Colon (tissue), 2 donors: ENCODE results near the gene ATP2A1.
"Not testable (repeated sequence)": the region's sequence is repeated elsewhere in the genome, so short reads cannot be mapped to it uniquely, and the experiment has no call there.

Experiments
- FAIRE-seq: peaks from 2 replicates; lab custom pipeline; 2012; peaks lifted over from hg19 to GRCh38; lab: Jason Lieb, UNC
- donor health status: control.
- donor health status: control.

ATP2A1 gene

DNA sequence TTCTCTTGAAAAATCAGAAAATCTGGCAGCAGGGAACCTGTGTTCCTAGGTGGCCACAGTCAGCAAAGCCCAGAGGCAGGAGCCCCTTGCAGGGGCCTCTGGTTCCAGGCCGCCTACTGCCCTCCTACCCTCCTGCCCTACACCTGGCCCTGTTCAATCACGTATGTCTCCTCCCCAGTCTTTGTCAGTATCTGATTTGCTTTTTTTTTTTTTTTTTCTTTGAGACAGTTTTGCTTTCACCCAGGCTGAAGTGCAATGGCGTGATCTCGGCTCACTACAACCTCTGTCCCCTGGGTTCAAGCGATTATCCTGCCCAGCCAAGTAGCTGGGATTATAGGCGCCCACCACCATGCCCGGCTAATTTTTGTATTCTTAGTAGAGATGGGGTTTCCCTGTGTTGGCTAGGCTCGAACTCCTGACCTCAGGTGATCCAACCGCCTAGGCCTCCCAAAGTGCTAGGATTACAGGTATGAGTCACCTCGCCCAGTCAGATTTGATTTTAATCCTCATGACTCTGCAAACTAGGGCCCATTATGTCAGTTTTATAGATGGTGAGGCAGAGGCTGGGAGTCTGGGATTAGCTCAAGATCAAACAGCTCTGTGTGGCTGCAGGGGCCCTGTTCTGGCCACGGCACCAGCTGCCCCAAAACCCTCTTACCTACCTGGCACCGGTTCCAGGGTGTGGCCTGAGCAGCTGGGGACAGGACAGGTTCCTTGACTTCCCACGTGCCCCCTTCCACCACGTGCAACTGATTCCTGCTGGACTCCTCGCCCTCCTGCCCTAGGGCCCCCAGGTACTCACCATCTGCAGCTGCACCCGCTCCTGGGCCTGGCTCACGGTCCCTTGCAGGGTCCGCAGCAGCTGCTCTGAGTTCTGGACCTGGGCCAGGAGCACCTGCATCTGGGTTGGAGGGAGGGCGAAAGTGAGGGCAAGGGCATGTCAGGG is 32.1 kb downstream of the ATP2A1 start:
- no peak for FAIRE-seq

DNA sequence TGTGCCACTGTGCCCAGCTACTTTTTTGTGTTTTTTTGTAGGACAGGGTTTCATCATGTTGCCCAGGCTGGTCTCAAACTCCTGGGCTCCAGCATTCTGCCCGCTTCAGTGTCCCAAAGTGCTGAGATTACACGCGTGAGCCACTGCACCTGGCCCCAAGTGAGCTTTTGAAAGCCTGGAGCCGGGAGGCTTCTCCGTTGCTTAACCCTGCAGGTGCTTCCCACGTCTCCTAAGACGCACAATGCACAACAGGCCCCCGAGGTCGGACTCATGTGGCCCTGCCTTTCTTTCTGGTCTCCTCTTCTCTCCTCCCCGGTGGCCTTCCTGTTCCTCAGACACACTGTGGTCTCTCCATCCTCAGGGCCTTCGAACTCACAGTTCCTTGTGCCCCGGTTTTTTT is 34.3 kb downstream of the ATP2A1 start:
- no peak for FAIRE-seq

DNA sequence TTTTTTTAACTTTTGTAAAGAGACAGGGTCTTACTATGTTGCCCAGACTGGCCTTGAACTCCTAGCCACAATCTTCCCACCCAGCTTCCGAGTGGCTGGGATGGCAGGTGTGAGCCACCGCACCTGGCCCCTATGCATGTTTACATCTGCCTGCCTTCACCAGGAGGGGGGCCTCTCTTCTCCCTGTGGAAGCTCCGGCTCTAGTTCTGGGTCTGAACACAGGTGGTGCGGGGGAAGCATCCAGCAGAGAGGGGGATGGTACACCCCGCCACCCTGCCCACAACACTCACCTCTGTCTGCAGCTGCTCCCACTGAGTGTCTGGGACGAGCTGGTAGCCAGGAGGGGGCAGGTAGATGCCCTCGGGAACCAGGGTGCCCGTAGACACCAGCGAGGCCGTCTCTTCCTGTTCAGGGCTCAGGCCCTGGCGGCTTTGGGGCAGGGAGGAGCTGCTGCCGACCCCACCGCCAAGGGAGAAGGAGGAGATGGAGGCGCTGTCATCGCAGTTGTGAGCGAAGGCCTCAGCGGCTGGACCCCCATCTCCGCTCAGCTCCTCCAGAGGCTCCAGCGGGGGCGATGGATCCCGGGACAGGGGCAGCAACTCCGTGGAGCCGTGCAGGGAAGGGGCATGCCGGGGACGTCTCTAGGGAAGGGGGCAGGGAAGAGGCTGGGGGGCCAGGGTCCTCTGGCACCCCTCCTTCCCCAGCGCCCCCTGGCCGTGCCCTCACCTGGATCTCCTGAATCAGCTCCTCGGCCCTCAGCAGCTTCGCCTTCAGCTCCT is 35.8 kb downstream of the ATP2A1 start:
- no peak for FAIRE-seq

DNA sequence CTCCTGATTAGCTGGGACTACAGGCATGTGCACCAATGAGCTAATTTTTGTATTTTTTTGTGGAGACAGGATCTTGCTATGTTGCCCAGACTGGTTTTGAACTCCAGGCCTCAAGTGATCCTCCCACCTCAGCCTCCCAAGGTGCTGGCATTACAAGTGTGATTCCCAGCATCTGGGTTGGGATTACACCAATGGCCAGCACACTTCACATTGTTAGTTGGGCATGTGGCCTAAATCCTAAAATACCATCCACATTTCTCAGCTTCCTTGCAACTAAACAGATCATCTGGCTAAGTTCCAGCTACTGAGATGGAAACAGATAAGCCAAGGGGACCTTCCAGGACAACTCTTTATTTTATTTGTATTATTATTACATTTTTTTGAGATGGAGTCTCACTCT is 36.9 kb downstream of the ATP2A1 start:
- FAIRE-seq = no peak

DNA sequence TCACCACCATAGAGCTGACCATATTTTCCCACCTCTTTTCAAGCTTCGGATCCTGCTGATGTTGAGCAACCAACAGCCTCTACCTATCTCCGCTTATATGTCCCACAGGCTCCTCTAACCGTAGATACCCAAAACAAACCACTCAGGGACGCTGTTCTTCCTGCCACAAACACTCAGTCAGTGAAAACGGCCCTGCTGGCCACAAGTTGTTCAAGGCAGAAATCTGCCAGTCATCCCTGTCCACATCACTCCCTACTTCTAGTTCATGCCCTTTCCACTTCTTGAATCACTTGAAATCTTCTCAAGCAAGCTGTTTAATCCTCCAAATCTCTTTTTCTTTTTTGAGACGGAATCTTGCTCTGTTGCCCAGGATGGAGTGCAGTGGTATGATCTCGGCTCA is 38.8 kb downstream of the ATP2A1 start:
- FAIRE-seq = no peak

DNA sequence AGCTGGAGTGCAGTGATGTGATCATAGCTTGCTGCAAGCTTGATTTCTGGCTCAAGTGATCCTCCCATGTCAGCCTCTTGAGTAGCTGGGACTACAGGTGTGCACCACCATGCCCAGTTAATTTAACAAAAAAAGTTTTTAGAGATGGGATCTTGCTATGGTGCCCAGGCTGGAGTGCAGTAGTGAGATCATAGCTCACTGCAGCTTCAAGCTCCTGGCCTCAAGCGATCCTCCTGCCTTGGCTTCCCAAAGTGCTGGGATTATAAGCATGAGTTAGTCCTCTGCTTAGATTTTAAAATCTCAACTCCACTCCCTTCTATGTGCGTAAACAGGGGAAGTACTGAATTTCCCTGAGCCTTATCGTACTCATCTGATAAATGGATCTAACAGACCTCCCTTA is 40.4 kb downstream of the ATP2A1 start:
- no peak for FAIRE-seq

DNA sequence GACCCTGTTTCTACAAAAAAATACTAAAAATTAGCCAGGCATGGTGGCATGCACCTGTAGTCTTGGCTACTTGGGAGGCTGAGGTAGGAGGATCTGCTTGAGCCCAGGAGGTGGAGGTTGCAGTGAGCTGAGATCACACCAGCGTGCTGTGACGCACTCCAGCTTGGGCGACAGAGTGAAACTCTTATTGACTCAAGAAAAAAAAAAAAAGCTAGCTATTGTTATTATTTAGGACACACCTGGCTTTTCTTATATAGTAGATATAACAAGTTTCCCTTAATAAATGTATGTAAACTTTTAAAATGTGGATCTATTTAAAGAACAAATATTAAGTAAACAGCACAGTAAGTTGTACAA is 44.9 kb downstream of the ATP2A1 start:
- FAIRE-seq = no peak

DNA sequence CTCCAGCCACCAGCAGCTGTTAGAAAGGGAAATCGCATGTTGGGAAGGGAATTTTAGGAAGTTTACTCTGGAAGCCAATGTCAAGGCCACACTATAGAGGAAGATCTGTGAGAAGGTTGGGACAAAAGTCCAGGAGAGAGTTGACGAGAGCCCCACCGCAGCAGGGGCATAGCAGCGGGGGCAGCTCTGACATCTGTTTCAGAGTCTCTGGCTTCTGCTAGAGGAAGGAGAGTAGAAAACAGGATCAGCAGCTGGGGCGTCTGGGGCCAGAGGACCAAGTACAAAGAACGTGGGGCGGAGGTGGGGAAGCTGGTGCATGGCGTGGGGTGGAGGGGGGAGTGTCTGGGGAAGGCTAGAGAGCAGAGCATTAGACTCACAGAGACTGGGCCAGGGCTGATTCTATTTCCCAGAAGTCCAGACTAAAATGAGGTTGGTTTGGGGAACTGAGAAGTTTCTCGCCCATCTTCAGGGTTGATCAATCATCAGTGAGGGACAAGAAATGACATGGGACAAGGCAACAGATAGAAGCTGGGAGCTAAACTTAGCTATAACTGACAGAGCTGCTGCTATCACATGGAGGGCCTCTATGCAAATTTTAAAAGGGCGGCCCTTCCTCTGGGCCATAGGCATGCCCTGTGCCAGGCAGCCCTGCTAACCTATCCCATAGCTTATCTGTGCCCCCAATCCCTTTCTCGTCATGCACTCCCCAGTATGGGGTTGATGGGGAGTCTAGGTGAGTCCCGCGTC is 45.5 kb downstream of the ATP2A1 start:
- FAIRE-seq = no peak

DNA sequence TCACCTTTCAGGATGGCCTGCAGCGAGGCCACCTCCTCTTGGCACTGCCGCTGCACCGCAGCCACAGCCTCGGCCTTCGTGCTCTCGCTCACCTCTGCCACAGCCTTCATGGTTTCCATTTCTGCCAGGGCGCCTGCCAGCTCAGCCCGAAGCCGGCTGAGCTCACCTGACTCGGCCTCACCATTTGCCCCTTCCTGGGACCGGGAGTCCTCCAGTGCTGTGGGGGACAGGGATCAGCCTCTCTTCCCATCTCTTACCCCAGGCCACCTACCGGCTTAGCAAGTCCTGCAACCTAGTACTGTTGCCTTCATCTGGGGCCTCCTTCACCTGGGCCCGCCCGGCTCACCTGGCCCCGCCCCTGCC is 46.1 kb downstream of the ATP2A1 start:
- no peak for FAIRE-seq

DNA sequence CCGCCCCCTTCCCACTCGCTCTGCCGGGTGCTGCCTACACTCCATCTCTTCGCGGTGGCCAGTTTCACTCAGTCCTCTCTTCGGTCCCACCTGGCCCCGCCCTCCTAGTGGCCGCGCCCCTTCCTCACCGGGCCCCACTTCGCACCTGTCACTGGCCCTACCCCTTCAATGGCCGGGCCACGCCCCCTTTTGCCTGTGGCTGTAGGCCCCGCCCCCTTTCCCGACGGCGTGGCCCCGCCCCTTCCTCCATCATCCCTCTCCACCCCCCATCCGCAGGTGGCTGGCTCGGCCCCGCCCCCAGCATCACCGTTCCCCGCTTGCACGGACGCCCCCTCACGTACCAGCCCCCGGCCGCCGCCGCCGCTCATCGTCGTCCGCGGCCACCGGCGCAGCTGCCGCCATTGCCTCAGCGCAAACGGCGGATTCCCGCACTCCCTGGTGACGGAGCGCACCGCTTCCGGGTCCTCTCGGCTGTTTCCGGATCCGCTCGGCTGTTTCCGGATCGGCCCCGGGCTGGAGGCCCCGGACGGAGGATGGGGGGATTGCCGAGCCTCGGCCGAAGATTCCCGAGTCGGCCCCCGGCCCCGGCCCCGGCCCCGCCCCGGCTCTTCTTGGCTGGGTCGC is 46.6 kb downstream of the ATP2A1 start, which contains the start of gene RABEP2:
Gene RABEP2, minus strand, starts transcription at position 477 of the 624 bp plus-strand sequence. Its CDS starts 75 bp downstream, at position 402.
- no peak for FAIRE-seq

DNA sequence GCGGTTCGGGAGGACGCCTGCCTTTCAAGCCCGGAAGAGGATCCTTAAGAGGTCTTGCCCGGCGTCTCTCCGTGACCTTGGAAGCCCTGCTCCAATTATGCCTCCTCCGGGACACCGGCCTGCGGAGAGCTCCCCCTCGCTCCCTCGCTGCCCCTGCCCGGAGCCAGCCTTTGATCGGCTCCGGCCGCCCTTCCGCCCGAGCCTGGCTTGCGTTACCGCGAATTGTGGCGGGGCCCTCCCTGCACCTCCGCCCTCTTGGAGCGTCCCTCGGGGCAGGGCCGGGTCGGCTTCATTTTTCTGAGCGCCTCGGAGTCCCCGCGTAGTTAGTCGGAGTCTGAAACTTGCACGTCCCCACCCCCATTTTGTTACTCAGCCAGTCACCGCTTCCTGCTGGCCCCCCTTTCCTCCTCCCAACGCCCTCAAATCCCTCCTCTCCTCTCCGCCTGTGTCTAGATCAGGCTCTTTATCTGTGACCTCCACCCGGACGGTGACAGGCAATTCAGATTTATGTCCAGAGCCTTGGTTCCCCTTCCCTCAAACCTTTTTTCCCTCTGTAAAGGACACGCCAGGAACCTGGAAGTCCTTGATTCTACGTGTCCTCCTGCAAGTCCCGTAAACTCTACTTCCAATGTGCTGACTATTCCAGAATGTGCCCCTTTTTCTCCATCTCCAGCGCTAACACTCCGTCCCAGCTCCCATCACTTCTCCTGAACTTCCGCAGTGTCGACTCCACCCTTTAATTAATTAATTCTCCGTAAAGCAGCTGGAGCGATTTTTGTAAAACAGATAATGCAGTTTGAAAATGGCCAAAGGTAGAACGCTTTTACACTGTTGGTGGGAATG is 47.3 kb downstream of the ATP2A1 start:
- no peak for FAIRE-seq

DNA sequence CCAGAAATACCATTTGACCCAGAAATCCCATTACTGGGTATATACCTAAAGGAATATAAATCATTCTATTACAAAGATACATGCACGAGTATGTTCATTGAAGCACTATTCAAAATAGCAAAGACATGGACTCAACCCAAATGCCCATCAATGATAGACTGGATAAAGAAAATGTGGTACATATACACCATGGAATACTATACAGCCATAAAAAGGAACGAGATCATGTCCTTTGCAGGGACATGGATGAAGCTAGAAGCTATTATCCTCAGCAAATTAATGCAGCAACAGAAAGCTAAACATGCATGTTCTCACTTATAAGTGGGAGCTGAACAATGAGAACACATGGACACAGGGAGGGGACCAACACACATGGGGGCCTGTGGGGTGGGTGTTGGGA is 48.0 kb downstream of the ATP2A1 start:
- FAIRE-seq = not testable (repeated sequence)

DNA sequence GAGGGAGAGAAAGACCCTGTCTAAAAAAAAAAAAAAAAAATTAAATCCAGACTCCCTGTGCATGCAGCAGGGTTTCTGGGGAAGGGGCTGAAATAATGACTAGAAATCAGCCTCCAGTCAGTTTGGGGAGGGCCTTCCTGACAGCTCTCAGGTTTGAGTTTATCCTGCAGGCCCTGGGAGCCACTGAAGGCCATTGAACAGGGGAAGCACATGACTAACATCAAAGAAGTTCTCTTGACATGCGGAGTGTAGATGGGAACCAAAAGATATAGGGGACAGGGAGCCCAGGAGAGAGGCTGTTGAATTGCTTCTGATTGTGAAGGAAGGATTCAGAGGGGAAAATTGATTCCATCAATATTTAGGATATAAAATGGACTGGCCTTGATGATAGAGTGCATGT is 49.5 kb downstream of the ATP2A1 start:
- no peak for FAIRE-seq

DNA sequence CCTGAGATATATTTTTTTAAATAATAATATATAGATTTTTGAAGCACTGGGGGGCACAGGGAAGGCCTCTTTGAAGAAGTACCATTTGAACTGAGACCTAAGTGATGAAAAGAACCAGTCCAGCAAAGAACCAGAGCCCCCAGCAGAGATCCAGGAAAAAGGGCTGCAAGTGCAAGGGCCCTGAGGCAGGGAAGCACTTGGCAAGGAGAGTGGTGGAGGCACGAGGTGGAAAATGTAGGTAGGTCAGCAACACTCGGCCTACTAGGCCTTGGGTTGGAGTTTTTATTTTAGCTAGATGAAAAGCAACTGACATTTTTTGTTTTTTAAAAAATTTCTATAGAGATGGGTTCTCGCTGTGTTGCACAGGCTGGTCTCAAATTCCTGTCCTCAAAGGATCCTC is 51.9 kb downstream of the ATP2A1 start:
- no peak for FAIRE-seq

DNA sequence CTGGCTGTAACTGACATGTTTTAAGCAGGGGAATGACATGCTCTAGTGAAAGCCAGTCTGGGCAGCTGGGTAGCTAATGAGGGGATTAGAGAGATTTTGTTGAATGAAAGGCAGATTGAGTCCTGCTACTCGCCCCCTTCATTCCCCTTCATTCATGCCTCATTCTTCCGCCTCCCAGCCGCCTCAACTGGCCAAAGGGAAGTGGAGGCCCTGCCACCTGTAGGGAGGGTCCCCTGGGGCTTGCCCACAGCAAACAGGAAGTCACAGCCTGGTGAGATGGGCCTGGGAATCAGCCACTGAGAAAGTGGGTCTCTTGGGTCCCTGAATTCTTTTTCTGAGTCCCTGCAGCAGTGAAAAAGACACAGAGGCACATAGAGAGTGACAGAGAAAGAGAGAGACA is 52.4 kb downstream of the ATP2A1 start:
- FAIRE-seq = no peak

DNA sequence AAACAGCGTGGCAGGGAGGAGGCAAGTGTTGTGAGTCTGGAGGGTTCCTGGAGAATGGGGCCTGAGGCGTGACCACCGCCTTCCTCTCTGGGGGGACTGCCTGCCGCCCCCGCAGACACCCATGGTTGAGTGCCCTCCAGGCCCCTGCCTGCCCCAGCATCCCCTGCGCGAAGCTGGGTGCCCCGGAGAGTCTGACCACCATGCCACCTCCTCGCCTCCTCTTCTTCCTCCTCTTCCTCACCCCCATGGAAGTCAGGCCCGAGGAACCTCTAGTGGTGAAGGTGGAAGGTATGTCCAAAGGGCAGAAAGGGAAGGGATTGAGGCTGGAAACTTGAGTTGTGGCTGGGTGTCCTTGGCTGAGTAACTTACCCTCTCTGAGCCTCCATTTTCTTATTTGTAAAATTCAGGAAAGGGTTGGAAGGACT is 53.5 kb downstream of the ATP2A1 start, which contains the start of gene CD19:
Gene CD19, plus strand, starts transcription at position 171 of the 425 bp plus-strand sequence. Its CDS starts 30 bp downstream, at position 201.
- no peak for FAIRE-seq

DNA sequence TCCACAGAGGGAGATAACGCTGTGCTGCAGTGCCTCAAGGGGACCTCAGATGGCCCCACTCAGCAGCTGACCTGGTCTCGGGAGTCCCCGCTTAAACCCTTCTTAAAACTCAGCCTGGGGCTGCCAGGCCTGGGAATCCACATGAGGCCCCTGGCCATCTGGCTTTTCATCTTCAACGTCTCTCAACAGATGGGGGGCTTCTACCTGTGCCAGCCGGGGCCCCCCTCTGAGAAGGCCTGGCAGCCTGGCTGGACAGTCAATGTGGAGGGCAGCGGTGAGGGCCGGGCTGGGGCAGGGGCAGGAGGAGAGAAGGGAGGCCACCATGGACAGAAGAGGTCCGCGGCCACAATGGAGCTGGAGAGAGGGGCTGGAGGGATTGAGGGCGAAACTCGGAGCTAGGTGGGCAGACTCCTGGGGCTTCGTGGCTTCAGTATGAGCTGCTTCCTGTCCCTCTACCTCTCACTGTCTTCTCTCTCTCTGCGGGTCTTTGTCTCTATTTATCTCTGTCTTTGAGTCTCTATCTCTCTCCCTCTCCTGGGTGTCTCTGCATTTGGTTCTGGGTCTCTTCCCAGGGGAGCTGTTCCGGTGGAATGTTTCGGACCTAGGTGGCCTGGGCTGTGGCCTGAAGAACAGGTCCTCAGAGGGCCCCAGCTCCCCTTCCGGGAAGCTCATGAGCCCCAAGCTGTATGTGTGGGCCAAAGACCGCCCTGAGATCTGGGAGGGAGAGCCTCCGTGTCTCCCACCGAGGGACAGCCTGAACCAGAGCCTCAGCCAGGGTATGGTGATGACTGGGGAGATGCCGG is 54.3 kb downstream of the ATP2A1 start:
- no peak for FAIRE-seq

DNA sequence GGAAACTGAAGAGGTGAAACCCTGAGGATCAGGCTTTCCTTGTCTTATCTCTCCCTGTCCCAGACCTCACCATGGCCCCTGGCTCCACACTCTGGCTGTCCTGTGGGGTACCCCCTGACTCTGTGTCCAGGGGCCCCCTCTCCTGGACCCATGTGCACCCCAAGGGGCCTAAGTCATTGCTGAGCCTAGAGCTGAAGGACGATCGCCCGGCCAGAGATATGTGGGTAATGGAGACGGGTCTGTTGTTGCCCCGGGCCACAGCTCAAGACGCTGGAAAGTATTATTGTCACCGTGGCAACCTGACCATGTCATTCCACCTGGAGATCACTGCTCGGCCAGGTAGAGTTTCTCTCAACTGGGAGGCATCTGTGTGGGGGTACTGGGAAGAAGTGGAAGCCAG is 54.9 kb downstream of the ATP2A1 start:
- no peak for FAIRE-seq

DNA sequence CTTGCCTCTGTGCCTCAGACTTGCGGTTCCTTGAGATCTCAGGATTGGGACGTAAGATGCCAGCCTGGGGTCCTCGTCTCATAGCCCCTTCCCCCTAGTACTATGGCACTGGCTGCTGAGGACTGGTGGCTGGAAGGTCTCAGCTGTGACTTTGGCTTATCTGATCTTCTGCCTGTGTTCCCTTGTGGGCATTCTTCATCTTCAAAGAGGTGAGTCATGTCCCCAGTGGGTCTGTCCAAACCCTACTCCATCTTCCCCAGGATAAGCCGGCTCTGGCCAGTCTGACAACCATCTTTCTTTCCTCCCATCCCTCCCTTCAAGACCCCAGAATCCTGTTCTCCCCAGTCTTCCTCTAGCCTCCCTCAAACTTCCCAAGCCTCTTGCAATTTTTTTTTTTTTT is 57.1 kb downstream of the ATP2A1 start:
- FAIRE-seq = no peak
